Epithelial cell of proximal tubule (primary cell): ENCODE data around the gene ZNF688. TPM values are rescaled to one million over a fixed set of nuclear protein-coding genes. Genes with fewer than 3 reads are reported as not detected.

Experiments
- DNase-seq: peaks from one replicate; pipeline ENCODE4 v3.0.0-alpha.2; 2011; ENCODE audit warnings: low read depth
- H3K4me3 ChIP-seq: 2 replicates; pipeline ENCODE4 v1.5.1; 2011; ENCODE audit warnings: low read depth, mild to moderate bottlenecking, low read length
- CTCF ChIP-seq: conservative IDR thresholded peaks from 2 replicates; pipeline ENCODE4 v1.5.1; 2012; ENCODE audit warnings: low read depth, mild to moderate bottlenecking, low read length
- total RNA-seq: library from RNA; depleted of rRNA; stranded (reverse); fragments of >200 nt; gene quantifications from 2 replicates; pipeline ENCODE4 v1.2.3, GENCODE V29; 2015

Gene ZNF688
- total RNA-seq, 1 donor from 2014 or later = 9.1 TPM

- no peak overlapping the region for H3K4me3 ChIP-seq
- TF ChIP-seq CTCF = no peak
- no peak for DNase-seq
These were observed 42.6 kb downstream of the ZNF688 start for GRCh38 chr16:30528799-30529457.

- no peak for TF ChIP-seq CTCF
- peak overlapping the region; percentile 38 for H3K4me3 ChIP-seq
- DNase-seq = no peak
These were observed 43.8 kb downstream of the ZNF688 start for GRCh38 chr16:30527635-30528178.

- peak; percentile 49 for DNase-seq
- TF ChIP-seq CTCF = peak; percentile 35
- H3K4me3 ChIP-seq = peak overlapping the region; percentile 84
These were observed 44.5 kb downstream of the ZNF688 start for GRCh38 chr16:30526823-30527634.

GRCh38 chr16:30526137-30526822, 45.2 kb downstream of the ZNF688 start, which contains the start of gene ZNF768:
TSS of gene ZNF768 (minus strand) at chr16:30526566. CDS start at chr16:30526413, 153 bp downstream.
- peak within 1 kb of the TSS; percentile 84 for H3K4me3 ChIP-seq
- DNase-seq = no peak
- TF ChIP-seq CTCF = no peak

GRCh38 chr16:30525844-30526136, 45.7 kb downstream of the ZNF688 start:
- peak overlapping the region; percentile 84 for H3K4me3 ChIP-seq
- DNase-seq = no peak
- no peak for TF ChIP-seq CTCF

GRCh38 chr16:30524575-30525568, 46.6 kb downstream of the ZNF688 start:
- no peak for TF ChIP-seq CTCF
- no peak for DNase-seq
- no peak overlapping the region for H3K4me3 ChIP-seq
